Bronchial epithelial cell (primary cell): ENCODE results near the gene TMEM255B. TPM values are rescaled to one million over a fixed set of nuclear protein-coding genes. Genes with fewer than 3 reads are reported as not detected.

Experiments
- DNase-seq: peaks from one replicate; pipeline ENCODE4 v3.0.0-alpha.2; 2010; ENCODE audit warnings: low read depth
- FAIRE-seq: peaks from 2 replicates; lab custom pipeline; 2011; peaks lifted over from hg19 to GRCh38; lab: Jason Lieb, UNC
- H3K27me3 ChIP-seq: 2 replicates; pipeline ENCODE4 v1.5.1; 2011; ENCODE audit warnings: low read length; ENCODE audit not compliant: control insufficient read depth, insufficient read depth
- H3K36me3 ChIP-seq: 2 replicates; pipeline ENCODE4 v1.5.1; 2011; ENCODE audit warnings: low read length; ENCODE audit not compliant: control insufficient read depth, insufficient read depth
- H3K4me3 ChIP-seq: 2 replicates; pipeline ENCODE4 v1.5.1; 2011; ENCODE audit warnings: mild to moderate bottlenecking, low read depth, low read length, control low read depth
- total RNA-seq: library from RNA; depleted of rRNA; stranded (reverse); fragments of >200 nt; gene quantifications from 2 replicates; pipeline ENCODE4 v1.2.1, GENCODE V29; 2014
- TF ChIP-seq, protein P1 (sequence below): IDR thresholded peaks from 2 replicates; pipeline ENCODE4 v1.5.1; 2011; ENCODE audit warnings: mild to moderate bottlenecking, moderate library complexity, low read length, control low read depth, inconsistent platforms; ENCODE audit not compliant: insufficient read depth, severe bottlenecking

The TMEM255B gene
- total RNA-seq, 1 donor from 2014 or later: 5.3 TPM

DNA sequence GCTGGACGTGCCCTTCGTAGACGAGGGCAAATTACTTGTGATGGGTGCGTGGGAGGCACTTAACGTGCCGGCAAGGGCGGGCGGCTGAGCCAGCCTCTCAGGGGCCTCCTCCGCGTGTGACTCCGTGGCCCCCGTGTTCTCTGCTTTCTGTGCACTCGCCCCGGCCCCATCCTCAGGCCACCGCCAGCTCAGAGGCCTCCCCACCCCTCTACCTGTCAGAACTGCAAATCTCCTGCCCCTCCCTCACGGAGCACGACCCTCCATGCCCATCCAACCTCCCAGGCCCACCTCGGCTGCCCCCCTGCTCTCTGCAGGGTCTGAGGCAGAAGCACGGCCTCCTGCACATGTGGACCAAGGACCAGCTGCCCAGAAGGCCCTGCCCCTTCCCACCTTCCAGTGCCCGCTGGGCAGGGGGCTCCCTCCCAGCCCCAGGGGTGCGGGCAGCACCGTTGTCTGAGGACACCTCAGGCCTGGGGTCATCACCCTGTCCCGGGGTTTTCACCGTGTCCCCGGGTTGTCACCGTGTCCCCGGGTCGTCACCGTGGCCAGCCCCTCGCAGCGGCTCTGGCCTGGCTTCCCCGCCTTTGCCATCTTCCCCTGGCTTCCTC is 44.5 kb downstream of the TMEM255B start:
- Histone ChIP-seq H3K27me3 (no peaks in the 10 kb centered on the region), H3K36me3 (no peaks in the 10 kb centered on the region), H3K4me3 (no peak overlapping the region)
- TF ChIP-seq, protein P1, sequence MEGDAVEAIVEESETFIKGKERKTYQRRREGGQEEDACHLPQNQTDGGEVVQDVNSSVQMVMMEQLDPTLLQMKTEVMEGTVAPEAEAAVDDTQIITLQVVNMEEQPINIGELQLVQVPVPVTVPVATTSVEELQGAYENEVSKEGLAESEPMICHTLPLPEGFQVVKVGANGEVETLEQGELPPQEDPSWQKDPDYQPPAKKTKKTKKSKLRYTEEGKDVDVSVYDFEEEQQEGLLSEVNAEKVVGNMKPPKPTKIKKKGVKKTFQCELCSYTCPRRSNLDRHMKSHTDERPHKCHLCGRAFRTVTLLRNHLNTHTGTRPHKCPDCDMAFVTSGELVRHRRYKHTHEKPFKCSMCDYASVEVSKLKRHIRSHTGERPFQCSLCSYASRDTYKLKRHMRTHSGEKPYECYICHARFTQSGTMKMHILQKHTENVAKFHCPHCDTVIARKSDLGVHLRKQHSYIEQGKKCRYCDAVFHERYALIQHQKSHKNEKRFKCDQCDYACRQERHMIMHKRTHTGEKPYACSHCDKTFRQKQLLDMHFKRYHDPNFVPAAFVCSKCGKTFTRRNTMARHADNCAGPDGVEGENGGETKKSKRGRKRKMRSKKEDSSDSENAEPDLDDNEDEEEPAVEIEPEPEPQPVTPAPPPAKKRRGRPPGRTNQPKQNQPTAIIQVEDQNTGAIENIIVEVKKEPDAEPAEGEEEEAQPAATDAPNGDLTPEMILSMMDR: no peak
- no peak for DNase-seq
- no peak for FAIRE-seq

DNA sequence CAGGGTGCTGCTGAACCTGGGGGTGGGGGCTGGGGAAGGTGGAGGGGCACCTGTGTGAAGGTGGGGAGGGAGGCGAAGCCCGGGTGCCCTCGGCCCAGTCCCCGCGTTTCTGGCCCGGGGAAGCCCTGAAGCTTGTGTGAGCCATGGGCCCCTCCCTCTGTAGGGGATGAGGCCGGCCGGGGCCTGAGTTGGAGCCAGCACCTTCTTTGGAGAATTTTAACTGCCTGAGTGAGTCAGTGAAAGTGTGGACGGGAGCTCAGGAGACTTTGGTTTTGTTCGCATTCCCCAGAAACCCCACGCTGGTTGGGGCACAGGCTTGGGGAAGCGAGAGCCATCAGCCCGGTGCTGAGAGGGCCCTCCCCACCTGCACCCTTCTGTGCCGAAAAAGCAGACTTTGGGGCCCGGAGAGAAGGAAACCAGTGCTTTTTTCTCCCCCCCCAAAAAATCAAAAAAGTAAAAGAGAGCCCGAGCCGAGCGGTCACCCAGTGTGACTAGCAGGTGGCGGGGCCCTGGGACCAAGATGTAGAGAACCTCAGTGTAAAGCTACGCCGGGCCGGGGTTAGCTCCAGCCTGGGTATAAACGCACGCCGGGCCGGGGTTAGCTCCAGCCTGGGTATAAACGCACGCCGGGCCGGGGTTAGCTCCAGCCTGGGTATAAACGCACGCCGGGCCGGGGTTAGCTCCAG is 45.1 kb downstream of the TMEM255B start:
- Histone ChIP-seq H3K27me3 (no peaks in the 10 kb centered on the region), H3K4me3 (no peak overlapping the region), H3K36me3 (no peaks in the 10 kb centered on the region)
- no peak for FAIRE-seq
- no peak for DNase-seq
- TF ChIP-seq, protein P1: no peak

GRCh38 chr13:113804703-113805430 is 45.8 kb downstream of the TMEM255B start:
- DNase-seq (no peak), FAIRE-seq (no peak)
- no peaks in the 10 kb centered on the region for H3K27me3 ChIP-seq
- no peaks in the 10 kb centered on the region for H3K36me3 ChIP-seq
- TF ChIP-seq, protein P1: no peak
- H3K4me3 ChIP-seq: no peak overlapping the region

DNA sequence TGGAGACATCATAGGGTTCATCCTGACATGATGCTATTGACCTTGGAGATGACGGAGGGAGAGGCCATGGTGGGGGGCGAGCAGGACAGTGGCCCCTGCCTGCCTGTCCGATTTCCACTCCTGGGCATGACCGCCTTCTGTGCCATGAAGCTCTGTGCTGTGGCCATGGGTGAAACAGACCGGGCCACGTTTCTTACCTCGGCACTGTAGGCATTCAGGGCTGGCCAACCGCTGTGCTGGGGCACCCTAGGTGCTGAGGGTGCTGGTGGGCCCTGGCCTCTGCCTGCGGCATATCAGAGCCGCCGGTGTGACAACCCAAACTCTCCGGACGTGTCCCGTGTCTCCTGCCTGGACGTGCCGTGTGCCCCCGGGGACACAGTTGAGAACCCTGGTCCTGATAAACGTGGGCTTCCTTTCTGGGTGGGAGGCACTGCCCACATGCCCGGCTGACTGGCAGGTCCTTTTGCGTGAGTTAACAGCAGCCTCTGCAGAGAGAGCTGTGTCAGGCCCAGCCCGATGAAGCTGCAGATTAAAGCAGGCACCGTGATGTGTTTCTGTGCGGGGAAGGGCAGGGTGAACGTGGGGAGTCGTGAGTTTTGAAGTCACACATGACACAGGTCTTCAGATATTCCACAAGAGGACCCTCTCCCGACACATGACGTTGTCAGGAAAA is 46.5 kb downstream of the TMEM255B start:
- TF ChIP-seq, protein P1: no peak
- FAIRE-seq: no peak
- no peak for DNase-seq

GRCh38 chr13:113806104-113806471 is 47.1 kb downstream of the TMEM255B start:
- no peak for FAIRE-seq
- no peaks in the 10 kb centered on the region for H3K36me3 ChIP-seq
- no peaks in the 10 kb centered on the region for H3K27me3 ChIP-seq
- TF ChIP-seq, protein P1: no peak
- H3K4me3 ChIP-seq: no peak overlapping the region
- no peak for DNase-seq

More for the DNA sequence above, 46.5 kb downstream of the TMEM255B start:
- H3K4me3 ChIP-seq: no peak overlapping the region
- no peaks in the 10 kb centered on the region for H3K27me3 ChIP-seq
- no peaks in the 10 kb centered on the region for H3K36me3 ChIP-seq
